ENCODE measurements around the gene PLLP.

- TF ChIP-seq CEBPB (IDR thresholded peaks at IDR 0.05): no peak
- no peak for TF ChIP-seq REST (IDR thresholded peaks at IDR 0.05; ENCODE audit: low read depth)
- TF ChIP-seq RAD21 (IDR thresholded peaks at IDR 0.05; ENCODE audit: low read depth): no peak
- TF ChIP-seq ZBTB7A (IDR thresholded peaks at IDR 0.05; ENCODE audit: low read depth): no peak
- no peak for TF ChIP-seq FOXM1 (IDR thresholded peaks at IDR 0.05; ENCODE audit: borderline replicate concordance, low read depth)
- TF ChIP-seq TAF1 (IDR thresholded peaks at IDR 0.05; ENCODE audit: low read depth): no peak
- no peak for TF ChIP-seq TEAD4 (IDR thresholded peaks at IDR 0.05)
- no peak for TF ChIP-seq TCF12 (IDR thresholded peaks at IDR 0.05; ENCODE audit: low read depth)
- TF ChIP-seq EP300 (IDR thresholded peaks at IDR 0.05; ENCODE audit: borderline replicate concordance): no peak
- no peak for TF ChIP-seq EGR1 (IDR thresholded peaks at IDR 0.05)
- TF ChIP-seq YY1 (IDR thresholded peaks at IDR 0.05; ENCODE audit: low read depth): no peak
These were observed 41.8 kb downstream of the PLLP start for GRCh38 chr16:57242650-57243049.

Measured in Ishikawa (cell line).